HepG2 (cell line): ENCODE measurements around the gene UQCRC1. TPM values are rescaled to one million over a fixed set of nuclear protein-coding genes. Genes with fewer than 3 reads are reported as not detected.
A peak's percentile ranks its signal among the peaks of the same experiment; 100 is the strongest.

Experiments
- ATAC-seq: fragments of 200-7000 bp; cut with Tn5 transposase; 3 replicates; pipeline ENCODE4 v1.9.1; 2020; ENCODE audit warnings: mild to moderate bottlenecking, moderate library complexity
- BruUV-seq: library from RNA; stranded (reverse); fragments of 400-500 nt; replicated peaks from 2 replicates; lab custom pipeline; 2021; lab: Mats Ljungman, UMichigan
- CTCF ChIA-PET: fragments of 300-600 bp; formaldehyde crosslinking; extraction: SDS; loops from one replicate; lab custom pipeline; 2021; ENCODE audit warnings: low total read pairs, inconsistent platforms, low intra/inter-chr PET ratio; lab: Yijun Ruan, JAX
- POLR2A ChIA-PET: fragments of 350-600 bp; sonication (Branson Sonifier 250); formaldehyde crosslinking; loops from one replicate; lab custom pipeline; 2020; ENCODE audit warnings: antibody characterized with exemption, inconsistent platforms; lab: Yijun Ruan, JAX
- DNase-seq: peaks from one replicate; pipeline ENCODE4 v3.0.0-alpha.2; 2015; ENCODE audit warnings: low spot score
- FAIRE-seq: peaks from 3 replicates; lab custom pipeline; 2011; peaks lifted over from hg19 to GRCh38; lab: Jason Lieb, UNC
- H2AFZ ChIP-seq: one replicate; pipeline ENCODE4 v1.6.1; 2011; ENCODE audit warnings: low read length, inconsistent platforms
- H3K27ac ChIP-seq: fragments of 300-600 bp; 3 replicates; pipeline ENCODE4 v1.8.0; 2011; ENCODE audit warnings: mixed run types, mild to moderate bottlenecking, mixed read lengths, low read length, inconsistent platforms; ENCODE audit not compliant: insufficient read depth; ENCODE audit errors: extremely low read length
- H3K27me3 ChIP-seq, 2 experiments: fragments of 200-600 bp in 1 of 2; 2 replicates in 1 of 2; 3 replicates in 1 of 2; pipeline versions ENCODE4 v1.6.0 to v1.8.0; 2011; ENCODE audit warnings: low read length in 2 of 2, mild to moderate bottlenecking in 2 of 2, moderate library complexity in 2 of 2, inconsistent platforms in 1 of 2; ENCODE audit not compliant: insufficient read depth in 2 of 2, control insufficient read depth in 1 of 2
- H3K36me3 ChIP-seq, 2 experiments: fragments of 200-600 bp in 1 of 2; replicated peaks in 1 of 2; 2 replicates in 1 of 2; 3 replicates in 1 of 2; pipeline versions ENCODE4 v1.5.1 to v1.8.0; 2011; ENCODE audit warnings: low read length in 2 of 2, inconsistent platforms in 1 of 2; ENCODE audit not compliant: insufficient read depth in 2 of 2, control insufficient read depth in 1 of 2
- H3K4me1 ChIP-seq: 2 replicates; pipeline ENCODE4 v1.5.1; 2012; ENCODE audit warnings: low read length, inconsistent platforms; ENCODE audit not compliant: insufficient read depth
- H3K4me2 ChIP-seq: 2 replicates; pipeline ENCODE4 v1.6.0; 2011; ENCODE audit warnings: low read depth, low read length, inconsistent platforms
- H3K4me3 ChIP-seq, 3 experiments: fragments of 200-600 bp in 1 of 3; sonication (generic), shearing (Covaris generic) in 1 of 3; replicated peaks in 1 of 3; 2 replicates each; pipeline ENCODE4 v1.5.1; 2011 to 2016; ENCODE audit warnings: low read length in 3 of 3, inconsistent platforms in 2 of 3, low read depth in 2 of 3, mild to moderate bottlenecking in 2 of 3, control low read depth in 1 of 3, mixed read lengths in 1 of 3; ENCODE audit not compliant: insufficient read depth in 1 of 3
- H3K79me2 ChIP-seq: one replicate; pipeline ENCODE4 v1.6.1; 2011; ENCODE audit warnings: low read length, inconsistent platforms; ENCODE audit not compliant: insufficient read depth
- H3K9ac ChIP-seq: 2 replicates; pipeline ENCODE4 v1.6.0; 2011; ENCODE audit warnings: mild to moderate bottlenecking, low read depth, low read length, inconsistent platforms; ENCODE audit not compliant: insufficient read depth
- H3K9me3 ChIP-seq: 2 replicates; pipeline ENCODE4 v1.5.1; 2012; ENCODE audit warnings: mild to moderate bottlenecking, low read length
- H4K20me1 ChIP-seq: 2 replicates; pipeline ENCODE4 v1.6.0; 2011; ENCODE audit warnings: inconsistent platforms, mild to moderate bottlenecking, low read length, moderate library complexity; ENCODE audit not compliant: insufficient read depth
- CBX1 ChIP-seq: IDR thresholded peaks from one replicate; pipeline ENCODE4 v1.6.1; 2016; ENCODE audit warnings: antibody characterized with exemption, low read depth
- KMT2B ChIP-seq: IDR thresholded peaks from 2 replicates; pipeline ENCODE4 v1.6.1; 2016; ENCODE audit warnings: missing genetic modification reagents, missing compliant biosample characterization
- MIER3 ChIP-seq: IDR thresholded peaks from 2 replicates; pipeline ENCODE4 v1.6.1; 2016; ENCODE audit warnings: missing compliant biosample characterization, borderline replicate concordance
- SRSF9 ChIP-seq: fragments of 200-400 bp; formaldehyde crosslinking; IDR thresholded peaks from 2 replicates; pipeline ENCODE4 v1.6.1; 2018; ENCODE audit warnings: borderline replicate concordance, mild to moderate bottlenecking, low read depth, low read length; ENCODE audit not compliant: insufficient read depth, poor library complexity, severe bottlenecking
- ZBTB42 ChIP-seq: sonication (generic); formaldehyde crosslinking; IDR thresholded peaks from 2 replicates; pipeline ENCODE4 v1.5.0; 2020; ENCODE audit warnings: mild to moderate bottlenecking, missing genetic modification reagents
- ZNF124 ChIP-seq: sonication (generic); formaldehyde crosslinking; IDR thresholded peaks from 2 replicates; pipeline ENCODE4 v1.4.0; 2020; ENCODE audit warnings: missing genetic modification reagents
- ZNF713 ChIP-seq: sonication (generic); formaldehyde crosslinking; IDR thresholded peaks from 2 replicates; pipeline ENCODE4 v1.4.0; 2020; ENCODE audit warnings: mild to moderate bottlenecking, missing genetic modification reagents
- WGBS: methylation state at CpG from one replicate; pipeline ENCODE4 v1.1.6; 2017; ENCODE audit warnings: low lambda C conversion rate; 5-methylcytosine and 5-hydroxymethylcytosine counted together
- in situ Hi-C: cut with HindIII; loops from 2 replicates; pipeline ENCODE4 v1.10.0; 2017; ENCODE audit warnings: low pct_unique_long_range_greater_than_20kb; ENCODE audit not compliant: extremely low pct_ligation_motif_present
- intact Hi-C: fragments of 100-400 bp; cut with micrococcal nuclease; formaldehyde crosslinking; loops from one replicate; pipeline ENCODE4 v1.10.0; 2022; ENCODE audit not compliant: unreplicated experiment
- polyA plus RNA-seq, 8 experiments: library from polyadenylated mRNA; depleted of rRNA in 3 of 8; stranded (reverse) in 7 of 8; unstranded in 1 of 8; fragments of >200 nt; fragmentation: Illumina TruSeq in 4 of 8; extraction: Trizol in 4 of 8; gene quantifications; 2 replicates each; pipeline versions ENCODE4 v1.2.1 to v1.2.3, GENCODE V29; 2011 to 2016; ENCODE audit warnings: low read depth in 4 of 8, missing spikeins in 1 of 8, mixed read lengths in 1 of 8; ENCODE audit not compliant: insufficient read depth in 1 of 8
- total RNA-seq, 5 experiments: library from RNA; depleted of rRNA; stranded (reverse); fragments of >200 nt; fragmentation: Illumina TruSeq; extraction: Trizol; gene quantifications; 2 replicates each; pipeline ENCODE4 v1.2.3, GENCODE V29; 2016; ENCODE audit warnings: low read depth in 1 of 5
- TF ChIP-seq, protein P1 (sequence below): sonication (generic); formaldehyde crosslinking; IDR thresholded peaks from 2 replicates; pipeline ENCODE4 v1.5.1; 2020; ENCODE audit warnings: mild to moderate bottlenecking, missing genetic modification reagents, moderate library complexity
- TF ChIP-seq, protein P2 (sequence below): sonication (generic); IDR thresholded peaks from 2 replicates; pipeline ENCODE4 v1.6.1; 2016; ENCODE audit warnings: low read depth, borderline replicate concordance
- TF ChIP-seq, protein P3 (sequence below): sonication (generic); formaldehyde crosslinking; IDR thresholded peaks from 2 replicates; pipeline ENCODE4 v1.5.0; 2020; ENCODE audit warnings: mild to moderate bottlenecking, missing genetic modification reagents, borderline replicate concordance

UQCRC1 gene
- total and polyA plus RNA-seq, 2 of the 13 experiments (the other 11 are each of a cell fraction or from before 2014, with no cell fraction given) = 316 to 680 TPM

DNA sequence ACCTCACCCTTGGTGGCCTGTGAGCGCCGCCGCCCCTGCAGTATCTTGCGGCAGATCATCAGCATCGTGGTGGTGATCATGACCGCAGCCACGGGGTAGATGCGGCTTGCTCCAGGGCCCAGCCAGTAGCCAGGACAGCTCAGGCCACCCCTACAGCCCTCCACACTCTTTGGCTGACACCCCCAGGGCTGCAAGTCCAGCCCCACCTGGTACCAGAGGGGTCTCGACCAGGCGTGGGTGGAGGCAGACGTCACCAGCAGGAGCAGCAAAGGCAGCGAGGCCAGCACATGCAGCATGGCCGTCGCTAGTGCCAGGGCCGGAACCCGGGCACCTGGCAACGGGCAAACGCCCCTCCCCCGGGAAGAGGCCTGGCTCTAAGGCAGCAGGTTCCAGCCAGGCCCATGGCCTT lies 12.0 kb upstream of the UQCRC1 start, which contains the start of gene TMEM89 (continued):
- TF ChIP-seq, protein P1, sequence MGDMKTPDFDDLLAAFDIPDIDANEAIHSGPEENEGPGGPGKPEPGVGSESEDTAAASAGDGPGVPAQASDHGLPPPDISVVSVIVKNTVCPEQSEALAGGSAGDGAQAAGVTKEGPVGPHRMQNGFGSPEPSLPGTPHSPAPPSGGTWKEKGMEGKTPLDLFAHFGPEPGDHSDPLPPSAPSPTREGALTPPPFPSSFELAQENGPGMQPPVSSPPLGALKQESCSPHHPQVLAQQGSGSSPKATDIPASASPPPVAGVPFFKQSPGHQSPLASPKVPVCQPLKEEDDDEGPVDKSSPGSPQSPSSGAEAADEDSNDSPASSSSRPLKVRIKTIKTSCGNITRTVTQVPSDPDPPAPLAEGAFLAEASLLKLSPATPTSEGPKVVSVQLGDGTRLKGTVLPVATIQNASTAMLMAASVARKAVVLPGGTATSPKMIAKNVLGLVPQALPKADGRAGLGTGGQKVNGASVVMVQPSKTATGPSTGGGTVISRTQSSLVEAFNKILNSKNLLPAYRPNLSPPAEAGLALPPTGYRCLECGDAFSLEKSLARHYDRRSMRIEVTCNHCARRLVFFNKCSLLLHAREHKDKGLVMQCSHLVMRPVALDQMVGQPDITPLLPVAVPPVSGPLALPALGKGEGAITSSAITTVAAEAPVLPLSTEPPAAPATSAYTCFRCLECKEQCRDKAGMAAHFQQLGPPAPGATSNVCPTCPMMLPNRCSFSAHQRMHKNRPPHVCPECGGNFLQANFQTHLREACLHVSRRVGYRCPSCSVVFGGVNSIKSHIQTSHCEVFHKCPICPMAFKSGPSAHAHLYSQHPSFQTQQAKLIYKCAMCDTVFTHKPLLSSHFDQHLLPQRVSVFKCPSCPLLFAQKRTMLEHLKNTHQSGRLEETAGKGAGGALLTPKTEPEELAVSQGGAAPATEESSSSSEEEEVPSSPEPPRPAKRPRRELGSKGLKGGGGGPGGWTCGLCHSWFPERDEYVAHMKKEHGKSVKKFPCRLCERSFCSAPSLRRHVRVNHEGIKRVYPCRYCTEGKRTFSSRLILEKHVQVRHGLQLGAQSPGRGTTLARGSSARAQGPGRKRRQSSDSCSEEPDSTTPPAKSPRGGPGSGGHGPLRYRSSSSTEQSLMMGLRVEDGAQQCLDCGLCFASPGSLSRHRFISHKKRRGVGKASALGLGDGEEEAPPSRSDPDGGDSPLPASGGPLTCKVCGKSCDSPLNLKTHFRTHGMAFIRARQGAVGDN (CRISPR knock-in tag) = peak; percentile 45
- TF ChIP-seq ZNF713 (CRISPR knock-in tag) = no peak
- TF ChIP-seq CBX1 = no peak
- TF ChIP-seq KMT2B = no peak
- TF ChIP-seq, all 625 proteins: peak for 5

DNA sequence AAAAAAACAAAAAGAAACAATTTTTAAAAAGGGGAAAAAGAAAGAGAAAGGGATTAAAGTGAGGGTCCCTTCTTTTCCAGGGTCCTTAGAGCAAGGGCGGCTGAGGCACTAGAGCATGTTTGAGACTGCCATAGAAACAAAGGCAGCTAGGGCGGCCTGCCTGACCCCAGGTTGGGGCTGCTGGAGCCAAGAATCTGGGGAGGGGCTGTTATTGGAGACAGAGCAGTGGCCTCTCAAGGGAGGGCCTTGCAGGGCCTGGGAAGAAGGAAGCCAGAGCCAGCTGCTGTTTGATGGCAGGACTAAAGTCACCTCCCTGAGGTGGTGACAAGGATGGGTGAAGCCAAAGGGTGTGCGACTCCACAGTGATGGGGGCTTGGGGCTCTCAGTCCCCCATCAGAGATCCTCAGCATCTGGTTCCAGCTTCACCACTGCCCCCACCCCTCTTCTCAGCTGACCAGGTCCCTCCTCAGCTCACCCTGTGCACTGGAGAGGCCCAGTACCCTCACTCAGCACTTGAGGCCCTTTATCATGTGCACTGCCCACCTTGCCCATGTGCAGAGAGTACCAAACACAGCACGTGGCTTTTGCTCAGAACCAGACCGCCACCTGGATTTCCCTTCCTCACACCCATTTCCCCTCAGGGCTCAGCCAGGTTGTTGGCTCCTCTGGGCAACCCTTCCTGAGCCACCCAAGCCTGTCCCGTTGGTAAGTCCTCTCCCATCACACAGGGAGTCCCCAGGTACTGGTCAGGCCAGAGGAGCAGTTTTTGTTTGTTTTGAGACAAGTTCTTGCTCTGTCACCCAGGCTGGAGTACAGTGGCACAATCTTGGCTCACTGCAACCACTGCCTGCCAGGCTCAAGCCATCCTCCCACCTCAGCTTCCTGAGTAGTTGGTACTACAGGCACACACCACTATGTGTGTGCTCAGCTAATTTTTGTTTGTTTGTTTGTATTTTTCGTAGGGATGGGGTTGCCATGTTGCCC lies 10.4 kb upstream of the UQCRC1 start:
- Histone ChIP-seq H4K20me1 (no peaks in the 10 kb centered on the region), H3K27ac (peak overlapping the region; percentile 97), H3K4me3 (no peak overlapping the region), H3K27me3 (no peaks in the 10 kb centered on the region), H3K36me3 (no peaks in the 10 kb centered on the region; a peak in 1 of 5 replicates), H3K79me2 (no peaks in the 10 kb centered on the region), H3K4me2 (no peak overlapping the region), H3K9ac (no peak overlapping the region; the same call in 1 of the 2 replicates), H2AFZ (no peak overlapping the region), H3K9me3 (peaks cover 11% of the 10 kb centered on the region), H3K4me1 (peaks cover 85% of the 10 kb centered on the region)
- in situ Hi-C loops = no loop called here
- no peak for ATAC-seq
- no TSS peak for BruUV-seq
- CTCF ChIA-PET = no interaction called here
- no peak for FAIRE-seq
- intact Hi-C loops = loop anchor here (5.0 kb wide), 1 partner anchor 63 kb away; the partner anchor contains the start of gene PFKFB4
- 86% methylated on average over 7 of the region's 7 CpGs for WGBS
- no peak for DNase-seq
- POLR2A ChIA-PET = interaction anchor here (0.7 to 7.5 kb wide), 2 partner anchors 8 to 15 kb away, joined by 3 to 140 read pairs; partner anchors contain the start of gene SLC26A6
- TF ChIP-seq, protein P2, sequence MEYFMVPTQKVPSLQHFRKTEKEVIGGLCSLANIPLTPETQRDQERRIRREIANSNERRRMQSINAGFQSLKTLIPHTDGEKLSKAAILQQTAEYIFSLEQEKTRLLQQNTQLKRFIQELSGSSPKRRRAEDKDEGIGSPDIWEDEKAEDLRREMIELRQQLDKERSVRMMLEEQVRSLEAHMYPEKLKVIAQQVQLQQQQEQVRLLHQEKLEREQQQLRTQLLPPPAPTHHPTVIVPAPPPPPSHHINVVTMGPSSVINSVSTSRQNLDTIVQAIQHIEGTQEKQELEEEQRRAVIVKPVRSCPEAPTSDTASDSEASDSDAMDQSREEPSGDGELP = peak; percentile 10; the same call in 1 of the 2 replicates
- no peak for TF ChIP-seq SRSF9
- 0 out of 2 replicates have a peak, but pooled peaks have one; percentile 11 for TF ChIP-seq ZBTB42 (CRISPR knock-in tag)
- TF ChIP-seq, protein P3, sequence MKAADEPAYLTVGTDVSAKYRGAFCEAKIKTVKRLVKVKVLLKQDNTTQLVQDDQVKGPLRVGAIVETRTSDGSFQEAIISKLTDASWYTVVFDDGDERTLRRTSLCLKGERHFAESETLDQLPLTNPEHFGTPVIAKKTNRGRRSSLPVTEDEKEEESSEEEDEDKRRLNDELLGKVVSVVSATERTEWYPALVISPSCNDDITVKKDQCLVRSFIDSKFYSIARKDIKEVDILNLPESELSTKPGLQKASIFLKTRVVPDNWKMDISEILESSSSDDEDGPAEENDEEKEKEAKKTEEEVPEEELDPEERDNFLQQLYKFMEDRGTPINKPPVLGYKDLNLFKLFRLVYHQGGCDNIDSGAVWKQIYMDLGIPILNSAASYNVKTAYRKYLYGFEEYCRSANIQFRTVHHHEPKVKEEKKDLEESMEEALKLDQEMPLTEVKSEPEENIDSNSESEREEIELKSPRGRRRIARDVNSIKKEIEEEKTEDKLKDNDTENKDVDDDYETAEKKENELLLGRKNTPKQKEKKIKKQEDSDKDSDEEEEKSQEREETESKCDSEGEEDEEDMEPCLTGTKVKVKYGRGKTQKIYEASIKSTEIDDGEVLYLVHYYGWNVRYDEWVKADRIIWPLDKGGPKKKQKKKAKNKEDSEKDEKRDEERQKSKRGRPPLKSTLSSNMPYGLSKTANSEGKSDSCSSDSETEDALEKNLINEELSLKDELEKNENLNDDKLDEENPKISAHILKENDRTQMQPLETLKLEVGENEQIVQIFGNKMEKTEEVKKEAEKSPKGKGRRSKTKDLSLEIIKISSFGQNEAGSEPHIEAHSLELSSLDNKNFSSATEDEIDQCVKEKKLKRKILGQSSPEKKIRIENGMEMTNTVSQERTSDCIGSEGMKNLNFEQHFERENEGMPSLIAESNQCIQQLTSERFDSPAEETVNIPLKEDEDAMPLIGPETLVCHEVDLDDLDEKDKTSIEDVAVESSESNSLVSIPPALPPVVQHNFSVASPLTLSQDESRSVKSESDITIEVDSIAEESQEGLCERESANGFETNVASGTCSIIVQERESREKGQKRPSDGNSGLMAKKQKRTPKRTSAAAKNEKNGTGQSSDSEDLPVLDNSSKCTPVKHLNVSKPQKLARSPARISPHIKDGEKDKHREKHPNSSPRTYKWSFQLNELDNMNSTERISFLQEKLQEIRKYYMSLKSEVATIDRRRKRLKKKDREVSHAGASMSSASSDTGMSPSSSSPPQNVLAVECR (CRISPR knock-in tag) = 0 out of 2 replicates have a peak, but pooled peaks have one; percentile 16
- no peak for TF ChIP-seq MIER3 (CRISPR knock-in tag)
- TF ChIP-seq ZNF124 (CRISPR knock-in tag) = no peak
